ENCODE measurements around the gene CCNT2. TPM values are rescaled to one million over a fixed set of nuclear protein-coding genes. Genes with fewer than 3 reads are reported as not detected.
"Not testable (repeated sequence)": the region's sequence is repeated elsewhere in the genome, so short reads cannot be mapped to it uniquely, and the experiment has no call there.

Gene CCNT2
- total RNA-seq, 1 donor from 2014 or later: 16.5 TPM

- intact Hi-C loops (cut with DNase I): no loop called here
- ATAC-seq: no peak
- no peak for DNase-seq (ENCODE audit: missing footprints)
These were observed 35.4 kb downstream of the CCNT2 start for GRCh38 chr2:134954065-134954464.

GRCh38 chr2:134955744-134956143 lies 37.1 kb downstream of the CCNT2 start:
- intact Hi-C loops (cut with DNase I): no loop called here
- no peak for ATAC-seq
- DNase-seq (ENCODE audit: missing footprints): no peak

DNA sequence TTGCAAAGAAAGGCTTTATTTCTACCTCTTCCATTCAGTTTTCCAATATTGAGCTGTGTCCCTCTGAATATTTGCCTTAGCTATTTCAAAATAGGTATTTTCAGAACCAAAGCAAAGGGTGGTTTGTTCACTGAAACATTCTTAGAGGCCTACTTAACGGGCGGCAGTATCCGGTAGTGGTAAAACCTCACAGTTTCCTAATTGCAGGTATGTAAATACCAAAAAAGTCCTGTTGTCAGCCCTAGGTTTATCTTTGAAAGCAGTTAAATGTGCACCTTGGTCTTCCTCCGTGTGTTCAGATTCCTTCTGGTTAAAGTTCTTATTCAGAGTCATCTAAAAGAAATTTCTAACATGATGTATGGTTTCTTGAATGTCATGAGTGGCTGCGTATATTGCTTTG lies 38.9 kb downstream of the CCNT2 start:
- ATAC-seq (no peak), DNase-seq (ENCODE audit: missing footprints) (no peak)
- intact Hi-C loops (cut with DNase I): no loop called here

GRCh38 chr2:134967166-134967565 lies 48.5 kb downstream of the CCNT2 start:
- DNase-seq (ENCODE audit: missing footprints); ATAC-seq; intact Hi-C loops (cut with DNase I): not testable (repeated sequence)

DNA sequence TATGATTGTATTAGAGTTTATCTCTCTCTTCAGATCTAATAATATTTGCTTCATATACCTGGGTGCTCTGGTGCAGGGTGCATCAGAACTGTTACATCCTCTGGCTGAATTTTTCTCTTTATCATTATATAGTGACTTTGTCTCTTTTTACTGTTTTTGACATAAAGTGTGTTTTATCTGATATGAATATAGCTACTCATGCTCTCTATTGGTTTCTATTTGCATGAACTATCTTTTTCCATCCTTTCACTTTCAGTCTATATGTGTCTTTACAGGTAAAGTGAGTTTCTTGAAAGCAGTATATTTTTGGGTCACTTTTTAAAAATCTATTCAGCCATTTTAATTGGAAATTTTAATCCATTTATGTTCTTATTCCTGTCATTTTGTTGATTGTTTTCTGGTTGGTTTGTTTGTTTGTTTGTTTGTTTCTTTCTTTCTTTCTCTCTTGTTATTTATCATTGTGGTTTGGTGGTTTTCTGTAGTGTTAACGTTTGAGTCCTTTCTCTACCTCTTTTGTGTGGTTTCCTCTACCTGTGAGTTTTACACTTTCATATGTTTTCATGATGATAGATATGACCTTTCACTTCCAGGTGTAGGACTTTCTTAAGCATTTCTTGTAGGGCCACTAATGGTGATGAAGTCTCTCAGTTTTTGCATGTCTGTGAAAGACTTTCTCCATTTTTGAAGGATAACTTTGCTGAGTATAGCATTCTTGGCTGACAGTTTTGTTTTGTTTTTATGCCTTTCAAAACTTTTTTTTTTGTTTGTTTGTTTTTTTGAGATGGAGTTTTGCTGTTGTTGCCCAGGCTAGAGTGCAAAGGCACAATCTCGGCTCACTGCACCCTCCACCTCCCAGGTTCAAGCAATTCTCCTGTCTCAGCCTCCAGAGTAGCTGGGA lies 54.9 kb downstream of the CCNT2 start:
- DNase-seq (ENCODE audit: missing footprints): no peak
- intact Hi-C loops (cut with DNase I): no loop called here
- ATAC-seq: no peak

DNA sequence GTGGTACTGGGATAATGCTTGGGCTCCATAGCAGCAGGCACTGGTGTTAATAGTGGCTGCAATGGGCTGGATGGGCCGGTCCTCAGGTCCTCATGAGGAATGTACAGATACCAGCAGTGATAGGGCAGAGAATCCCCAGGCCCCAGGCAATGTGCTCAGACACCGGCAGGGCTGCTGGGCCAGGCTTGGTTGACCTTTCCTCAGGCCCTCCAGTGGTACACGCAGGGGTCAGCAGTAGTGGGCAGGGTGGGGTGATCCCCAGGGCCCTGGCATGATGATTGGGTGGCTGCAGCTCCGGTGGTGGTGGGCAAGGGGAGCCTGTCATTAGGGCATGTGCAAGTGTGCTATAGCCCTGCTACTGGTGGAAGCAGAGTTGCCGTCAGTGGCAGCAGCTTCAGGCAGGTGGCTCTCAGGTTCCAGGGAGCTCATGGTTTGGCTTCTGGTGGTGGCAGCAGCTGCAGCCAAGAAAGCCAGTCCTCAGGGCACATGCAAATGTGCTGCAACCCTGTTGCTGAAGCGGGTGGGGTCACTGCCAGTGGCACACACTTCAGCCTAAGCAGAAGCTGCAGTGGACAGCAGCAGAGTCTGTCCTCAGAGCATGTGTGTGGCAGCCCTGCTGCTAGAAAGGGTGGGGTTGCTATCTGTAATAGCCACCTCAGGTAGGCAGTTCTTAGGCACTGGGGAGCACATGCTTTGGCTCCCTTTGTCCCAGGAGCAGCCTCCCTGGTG lies 56.8 kb downstream of the CCNT2 start:
- DNase-seq (ENCODE audit: missing footprints): no peak
- peak; percentile 34 for ATAC-seq
- intact Hi-C loops (cut with DNase I): no loop called here

- intact Hi-C loops (cut with DNase I): no loop called here
These were observed 57.6 kb downstream of the CCNT2 start for GRCh38 chr2:134976074-134976702.

DNA sequence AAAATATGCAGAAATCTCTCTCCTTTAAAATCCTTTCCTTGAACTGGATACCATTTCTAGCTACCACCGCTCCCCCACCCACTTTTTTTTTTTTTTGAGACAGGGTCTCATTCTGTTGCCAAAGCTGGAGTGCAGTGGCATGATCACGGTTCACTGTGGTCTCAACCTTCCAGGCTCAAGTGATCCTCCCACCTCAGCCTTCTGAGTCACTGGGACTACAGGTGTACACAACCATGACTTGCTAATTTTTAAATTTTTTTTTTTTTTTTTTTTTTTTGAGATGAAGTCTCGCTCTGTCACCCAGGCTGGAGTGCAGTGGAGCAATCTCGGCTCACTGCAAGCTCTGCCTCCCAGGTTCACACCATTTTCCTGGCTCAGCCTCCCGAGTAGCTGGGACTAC lies 58.5 kb downstream of the CCNT2 start:
- ATAC-seq; intact Hi-C loops (cut with DNase I): not testable (repeated sequence)

More at GRCh38 chr2:134976074-134976702, 57.6 kb downstream of the CCNT2 start:
- DNase-seq (ENCODE audit: missing footprints): no peak
- ATAC-seq: no peak

DNA sequence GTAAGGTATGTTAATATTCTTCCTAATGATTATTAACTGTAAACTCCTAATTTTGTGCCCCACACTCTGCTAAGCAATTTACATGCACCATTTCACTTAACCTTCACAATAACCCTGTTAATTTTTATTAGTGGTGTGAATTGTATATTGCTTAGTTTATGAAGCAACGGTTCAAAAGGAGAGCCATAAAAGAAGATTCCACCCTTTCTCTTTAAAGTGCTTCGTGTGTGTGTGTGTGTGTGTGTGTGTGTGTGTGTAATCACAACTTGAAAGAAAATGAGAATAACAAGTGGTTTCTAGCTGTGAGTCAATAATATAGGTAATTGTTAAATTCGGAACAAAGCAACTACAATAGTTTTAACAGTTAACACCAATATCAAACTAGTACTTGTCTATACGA lies 60.6 kb downstream of the CCNT2 start:
- ATAC-seq (no peak), DNase-seq (ENCODE audit: missing footprints) (no peak)
- intact Hi-C loops (cut with DNase I): no loop called here

More for the DNA sequence above, 58.5 kb downstream of the CCNT2 start:
- not testable (repeated sequence) for DNase-seq (ENCODE audit: missing footprints)

DNA sequence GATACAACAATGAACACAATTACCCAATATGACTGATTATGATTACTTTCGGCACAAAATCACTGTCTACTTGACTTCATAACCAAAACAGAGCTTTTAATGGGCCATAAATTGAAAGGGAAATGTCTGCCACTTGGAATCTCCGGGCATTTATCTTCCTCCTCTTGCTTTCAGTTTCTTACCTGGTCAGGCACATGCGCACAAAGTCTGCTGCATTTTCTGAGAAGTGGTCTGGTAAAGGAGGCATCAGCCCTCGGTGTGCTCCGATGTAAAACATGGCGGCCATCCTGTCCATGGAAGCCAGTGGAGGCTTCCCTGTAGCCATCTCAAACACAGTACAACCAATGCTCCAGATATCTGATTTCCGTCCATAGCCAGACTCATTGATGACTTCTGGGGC lies 62.0 kb downstream of the CCNT2 start:
- DNase-seq (ENCODE audit: missing footprints) (no peak), ATAC-seq (no peak)
- intact Hi-C loops (cut with DNase I): no loop called here

DNA sequence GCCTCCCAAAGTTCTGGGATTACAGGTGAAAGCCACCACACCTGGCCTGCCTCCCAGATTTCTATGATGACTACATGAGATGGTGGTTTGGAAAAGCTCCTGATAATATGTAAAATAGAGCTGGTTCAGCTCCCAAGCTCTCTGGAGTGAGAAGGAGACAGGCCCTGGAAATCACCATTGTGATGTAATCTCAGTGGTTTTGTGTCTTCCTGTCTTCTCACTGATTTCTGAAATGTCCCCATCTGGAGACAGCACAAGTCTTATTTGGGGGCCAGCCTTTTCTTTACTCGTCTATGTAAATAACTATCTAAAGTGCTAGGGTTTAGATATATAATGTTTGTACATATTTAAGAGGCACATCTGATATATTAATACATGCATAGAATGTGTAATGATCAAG lies 64.0 kb downstream of the CCNT2 start:
- DNase-seq (ENCODE audit: missing footprints) (no peak), ATAC-seq (no peak)
- intact Hi-C loops (cut with DNase I): no loop called here

DNA sequence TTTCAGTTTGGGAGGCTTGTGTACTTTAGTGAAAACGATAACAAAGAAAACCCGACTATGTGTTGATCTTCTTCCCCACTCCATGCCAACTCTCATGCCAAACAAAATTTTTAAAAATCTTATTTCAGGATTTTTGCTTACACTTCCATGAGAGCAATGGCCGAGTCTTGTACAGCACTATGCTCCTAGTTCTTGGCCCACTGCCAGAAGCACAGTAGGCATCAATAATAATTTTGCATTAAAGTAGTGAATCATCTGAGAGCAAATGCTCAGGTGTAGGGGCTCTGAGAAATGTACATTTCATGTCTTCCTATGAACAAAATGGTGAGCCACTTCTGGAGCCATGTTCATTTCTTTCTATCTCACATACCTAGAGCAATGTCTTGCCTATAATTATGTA lies 66.4 kb downstream of the CCNT2 start:
- DNase-seq (ENCODE audit: missing footprints) (no peak), ATAC-seq (no peak)
- intact Hi-C loops (cut with DNase I): no loop called here

DNA sequence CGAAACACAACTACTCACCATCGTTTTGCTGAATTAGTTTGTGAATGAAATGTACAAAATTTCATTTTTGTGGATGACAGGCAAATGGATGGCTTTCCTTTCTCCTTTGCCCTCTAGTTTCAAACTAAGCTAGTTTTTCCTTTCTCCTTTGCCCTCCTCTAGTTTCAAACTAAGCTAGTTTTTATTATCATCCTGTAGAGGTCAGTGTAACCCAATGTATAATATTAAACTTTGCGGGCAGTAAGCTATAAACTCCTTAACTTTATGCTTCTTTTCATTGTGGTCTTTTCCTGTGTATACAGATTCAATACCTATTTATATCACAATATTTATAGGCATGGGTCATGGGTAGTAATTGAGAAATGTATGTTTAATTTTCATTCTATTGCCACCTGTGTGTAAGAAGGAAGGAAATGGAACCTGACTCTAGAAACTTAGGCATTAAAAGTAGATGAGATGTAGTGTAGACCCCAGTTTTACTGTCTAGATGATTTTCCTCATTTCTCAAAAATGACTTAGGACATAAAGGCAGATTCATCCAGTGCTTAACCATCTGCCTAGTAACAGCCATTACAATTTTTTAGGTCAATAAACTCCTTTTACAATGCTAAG lies 70.5 kb downstream of the CCNT2 start:
- intact Hi-C loops (cut with DNase I): loop anchor here (2.0 kb wide), 1 partner anchor 722 kb away; no protein-coding TSS in a partner anchor
- DNase-seq (ENCODE audit: missing footprints) (no peak), ATAC-seq (no peak)

GRCh38 chr2:134999521-134999920 lies 80.9 kb downstream of the CCNT2 start:
- DNase-seq (ENCODE audit: missing footprints): no peak
- intact Hi-C loops (cut with DNase I): no loop called here
- ATAC-seq: no peak

- no peak for ATAC-seq
- DNase-seq (ENCODE audit: missing footprints): no peak
- intact Hi-C loops (cut with DNase I): loop anchor here (5.0 kb wide), 1 partner anchor 254 kb away; no protein-coding TSS in a partner anchor
These were observed 84.2 kb downstream of the CCNT2 start for GRCh38 chr2:135002836-135003235.

DNA sequence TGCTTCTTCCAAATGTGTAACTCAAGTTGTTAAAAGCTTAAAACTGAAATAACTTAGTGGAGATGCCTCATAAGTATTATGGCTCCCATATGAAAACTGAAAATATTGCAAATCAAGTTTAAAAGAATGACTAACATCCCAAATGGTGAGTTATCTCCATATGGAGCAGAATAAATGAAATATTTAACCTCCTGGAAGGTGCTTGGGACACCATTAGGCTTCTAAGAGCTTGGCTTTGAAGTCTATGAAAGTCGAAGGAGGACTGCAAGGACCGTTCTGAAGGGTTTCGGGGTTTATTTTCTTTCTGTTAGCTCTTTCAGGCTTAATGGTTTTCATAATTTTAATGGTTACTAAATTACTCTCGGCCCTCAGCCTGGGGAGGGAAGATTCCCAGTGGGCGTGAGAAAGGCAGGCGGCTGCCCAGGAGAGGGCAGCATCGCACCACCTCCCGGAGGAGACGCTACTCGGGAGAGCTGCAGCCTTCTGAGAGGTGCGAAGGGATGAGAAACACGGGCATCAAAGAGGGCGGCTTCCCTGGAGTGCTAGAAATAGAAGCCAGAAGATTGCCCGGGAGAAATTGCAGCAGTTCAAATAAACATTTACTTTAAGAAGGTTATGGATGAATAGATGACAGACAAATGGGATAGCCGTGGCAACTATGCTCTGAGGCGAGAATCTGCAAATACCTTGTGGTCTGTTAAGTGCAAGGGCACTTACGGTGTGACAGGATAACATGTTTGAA lies 85.6 kb downstream of the CCNT2 start:
- DNase-seq (ENCODE audit: missing footprints) (peak; percentile 77), ATAC-seq (peak; percentile 94)
- intact Hi-C loops (cut with DNase I): loop anchor here (1.0 to 5.0 kb wide), 2 partner anchors 253 to 705 kb away; no protein-coding TSS in a partner anchor

DNA sequence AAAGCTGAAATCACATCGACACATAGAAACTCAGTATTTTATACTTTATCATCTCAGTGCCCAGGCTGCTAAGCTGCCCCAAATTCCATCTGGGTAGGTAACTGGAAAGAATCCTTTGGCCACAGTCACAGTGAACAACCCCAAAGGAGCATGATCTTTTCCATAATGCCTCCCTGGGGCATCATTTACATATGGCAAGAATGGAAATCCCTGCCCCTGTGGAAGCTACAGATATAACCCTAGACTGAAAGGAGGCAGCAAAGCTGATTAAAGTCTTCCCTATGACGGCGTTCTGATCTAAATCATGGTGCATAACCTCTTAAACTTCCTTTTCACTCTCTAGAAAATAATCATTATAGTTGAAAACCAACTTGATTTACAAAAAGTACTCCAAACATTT lies 87.1 kb downstream of the CCNT2 start:
- ATAC-seq (no peak), DNase-seq (ENCODE audit: missing footprints) (no peak)
- intact Hi-C loops (cut with DNase I): no loop called here
